HG03135 (cell line): Measurements from ENCODE around the gene DHRS2.

ENCODE experiments used
- ATAC-seq: cut with Tn5 transposase; IDR thresholded peaks from one replicate; pipeline ENCODE4 v1.9.1; 2021; ENCODE audit warnings: mild to moderate bottlenecking, moderate library complexity; ENCODE audit not compliant: unreplicated experiment

Gene DHRS2

GRCh38 chr14:23645812-23646647 lies 9.9 kb downstream of the DHRS2 start:
- ATAC-seq, result no peak

- no peak for ATAC-seq
Measured at GRCh38 chr14:23646648-23647549, 10.7 kb downstream of the DHRS2 start.

GRCh38 chr14:23647619-23648018 lies 11.5 kb downstream of the DHRS2 start:
- ATAC-seq, result no peak

GRCh38 chr14:23648764-23649460 lies 12.7 kb downstream of the DHRS2 start:
- ATAC-seq, result no peak

GRCh38 chr14:23650506-23650905 lies 14.3 kb downstream of the DHRS2 start:
- no peak for ATAC-seq

GRCh38 chr14:23653051-23653450 lies 16.9 kb downstream of the DHRS2 start:
- ATAC-seq, result no peak

GRCh38 chr14:23654231-23654630 lies 18.1 kb downstream of the DHRS2 start:
- ATAC-seq, result no peak

- ATAC-seq, result no peak
Measured at GRCh38 chr14:23657959-23658470, 21.9 kb downstream of the DHRS2 start.

GRCh38 chr14:23660290-23661226 lies 24.4 kb downstream of the DHRS2 start:
- ATAC-seq, result no peak

- no peak for ATAC-seq
Measured at GRCh38 chr14:23661542-23661941, 25.4 kb downstream of the DHRS2 start.

GRCh38 chr14:23663127-23663526 lies 27.0 kb downstream of the DHRS2 start:
- ATAC-seq, result no peak

GRCh38 chr14:23663711-23664110 lies 27.5 kb downstream of the DHRS2 start:
- ATAC-seq, result no peak

- no peak for ATAC-seq
Measured at GRCh38 chr14:23664207-23664885, 28.2 kb downstream of the DHRS2 start.

- ATAC-seq, result no peak
Measured at GRCh38 chr14:23665302-23666016, 29.3 kb downstream of the DHRS2 start.

GRCh38 chr14:23667134-23667533 lies 31.0 kb downstream of the DHRS2 start:
- no peak for ATAC-seq

GRCh38 chr14:23669441-23669840 lies 33.3 kb downstream of the DHRS2 start:
- ATAC-seq, result no peak

GRCh38 chr14:23670481-23670880 lies 34.3 kb downstream of the DHRS2 start:
- no peak for ATAC-seq

GRCh38 chr14:23672200-23672599 lies 36.0 kb downstream of the DHRS2 start:
- no peak for ATAC-seq

GRCh38 chr14:23675337-23675736 lies 39.2 kb downstream of the DHRS2 start:
- no peak for ATAC-seq
